Osteoblast (primary cell): ENCODE data around the gene USP21. TPM values are rescaled to one million over a fixed set of nuclear protein-coding genes. Genes with fewer than 3 reads are reported as not detected.
A peak's percentile ranks its signal among the peaks of the same experiment; 100 is the strongest.

Experiments used
- DNase-seq: peaks from one replicate; pipeline ENCODE4 v3.0.0; 2011; ENCODE audit warnings: low spot score, mixed read lengths; ENCODE audit not compliant: insufficient read length; ENCODE audit errors: missing footprints
- H2AFZ ChIP-seq: 2 replicates; pipeline ENCODE4 v1.6.0; 2011; ENCODE audit warnings: mild to moderate bottlenecking, low read length
- H3K27ac ChIP-seq: 2 replicates; pipeline ENCODE4 v1.5.1; 2011; ENCODE audit warnings: mild to moderate bottlenecking, low read depth, low read length, moderate library complexity
- H3K27me3 ChIP-seq: 2 replicates; pipeline ENCODE4 v1.6.0; 2012; ENCODE audit warnings: mild to moderate bottlenecking, control low read depth, inconsistent platforms, low read length, moderate library complexity; ENCODE audit not compliant: insufficient read depth
- H3K36me3 ChIP-seq: 2 replicates; pipeline ENCODE4 v1.5.1; 2011; ENCODE audit warnings: mild to moderate bottlenecking, low read length, control low read depth, moderate library complexity; ENCODE audit not compliant: insufficient read depth
- H3K4me1 ChIP-seq: 2 replicates; pipeline ENCODE4 v1.5.1; 2011; ENCODE audit warnings: mild to moderate bottlenecking, low read length, control low read depth, moderate library complexity; ENCODE audit not compliant: insufficient read depth
- H3K4me2 ChIP-seq: 2 replicates; pipeline ENCODE4 v1.6.0; 2011; ENCODE audit warnings: mild to moderate bottlenecking, low read length; ENCODE audit not compliant: insufficient read depth
- H3K4me3 ChIP-seq: fragments of 200-600 bp; sonication (generic); 3 replicates; pipeline ENCODE4 v1.5.1; 2012; ENCODE audit warnings: mild to moderate bottlenecking, low read length, inconsistent platforms; ENCODE audit not compliant: insufficient read depth
- H3K79me2 ChIP-seq: 2 replicates; pipeline ENCODE4 v1.6.0; 2012; ENCODE audit warnings: mild to moderate bottlenecking, low read length, control low read depth, inconsistent platforms; ENCODE audit not compliant: insufficient read depth
- H3K9me3 ChIP-seq: 2 replicates; pipeline ENCODE4 v1.5.1; 2011; ENCODE audit warnings: low read depth, low read length, control low read depth
- H4K20me1 ChIP-seq: 2 replicates; pipeline ENCODE4 v1.6.0; 2012; ENCODE audit warnings: mild to moderate bottlenecking, low read length, control low read depth; ENCODE audit not compliant: insufficient read depth
- CTCF ChIP-seq: IDR thresholded peaks from 2 replicates; pipeline ENCODE4 v1.5.1; 2011; ENCODE audit warnings: mild to moderate bottlenecking, low read depth, low read length, moderate library complexity; ENCODE audit errors: extremely low read depth
- total RNA-seq: library from RNA; depleted of rRNA; stranded (reverse); fragments of >200 nt; gene quantifications from 2 replicates; pipeline ENCODE4 v1.2.3, GENCODE V29; 2012

The USP21 gene
- total RNA-seq, 1 donor, result 8.0 TPM

GRCh38 chr1:161172349-161172748 is 13.0 kb downstream of the USP21 start:
- H3K9me3 ChIP-seq, result no peaks in the 10 kb centered on the region
- peak overlapping the region; percentile 92 for H3K27ac ChIP-seq
- no peak for TF ChIP-seq CTCF
- no peaks in the 10 kb centered on the region for H3K27me3 ChIP-seq
- no peak overlapping the region for H3K4me3 ChIP-seq
- H3K4me2 ChIP-seq, result peak overlapping the region; percentile 18
- H2AFZ ChIP-seq, result no peak overlapping the region
- H4K20me1 ChIP-seq, result peaks cover 3% of the 10 kb centered on the region
- H3K79me2 ChIP-seq, result peaks cover 20% of the 10 kb centered on the region
- peaks cover 56% of the 10 kb centered on the region for H3K36me3 ChIP-seq
- DNase-seq, result no peak
- peaks cover 25% of the 10 kb centered on the region for H3K4me1 ChIP-seq

- Histone ChIP-seq H3K36me3 (peaks cover 56% of the 10 kb centered on the region), H3K4me1 (peaks cover 27% of the 10 kb centered on the region), H4K20me1 (peaks cover 3% of the 10 kb centered on the region), H3K4me3 (no peak overlapping the region), H3K4me2 (peak overlapping the region; percentile 20), H3K79me2 (peaks cover 20% of the 10 kb centered on the region), H3K27ac (peak overlapping the region; percentile 92), H3K27me3 (no peaks in the 10 kb centered on the region), H2AFZ (no peak overlapping the region), H3K9me3 (no peaks in the 10 kb centered on the region)
- DNase-seq, result peak; percentile 95
- TF ChIP-seq CTCF, result no peak
These were observed 13.6 kb downstream of the USP21 start for GRCh38 chr1:161172776-161173376.

GRCh38 chr1:161173711-161174110 is 14.4 kb downstream of the USP21 start:
- H2AFZ ChIP-seq, result no peak overlapping the region
- TF ChIP-seq CTCF, result no peak
- peaks cover 27% of the 10 kb centered on the region for H3K4me1 ChIP-seq
- no peak for DNase-seq
- no peak overlapping the region for H3K4me3 ChIP-seq
- H3K79me2 ChIP-seq, result peaks cover 20% of the 10 kb centered on the region
- peak overlapping the region; percentile 92 for H3K27ac ChIP-seq
- peak overlapping the region; percentile 20 for H3K4me2 ChIP-seq
- no peaks in the 10 kb centered on the region for H3K9me3 ChIP-seq
- no peaks in the 10 kb centered on the region for H3K27me3 ChIP-seq
- peaks cover 3% of the 10 kb centered on the region for H4K20me1 ChIP-seq
- peaks cover 56% of the 10 kb centered on the region for H3K36me3 ChIP-seq

- no peak for TF ChIP-seq CTCF
- H4K20me1 ChIP-seq, result peaks cover 3% of the 10 kb centered on the region
- no peak for DNase-seq
- H3K4me1 ChIP-seq, result peaks cover 27% of the 10 kb centered on the region
- no peak overlapping the region for H3K4me2 ChIP-seq
- H3K79me2 ChIP-seq, result peaks cover 20% of the 10 kb centered on the region
- H3K36me3 ChIP-seq, result peaks cover 50% of the 10 kb centered on the region
- no peak overlapping the region for H2AFZ ChIP-seq
- H3K27ac ChIP-seq, result no peak overlapping the region
- no peak overlapping the region for H3K4me3 ChIP-seq
- H3K27me3 ChIP-seq, result no peaks in the 10 kb centered on the region
- H3K9me3 ChIP-seq, result no peaks in the 10 kb centered on the region
These were observed 15.6 kb downstream of the USP21 start for GRCh38 chr1:161174911-161175310.
